ENCODE results near the gene ZNF674.
"Not testable (repeated sequence)": the region's sequence is repeated elsewhere in the genome, so short reads cannot be mapped to it uniquely, and the experiment has no call there.

The ZNF674 gene

GRCh38 chrX:46485897-46486296, 59.3 kb downstream of the ZNF674 start:
- 92% methylated on average over 8 of the region's 8 CpGs for WGBS
- no peak overlapping the region for H2BK12ac ChIP-seq (ENCODE audit: low read length in 2 of 2)

GRCh38 chrX:46478634-46479033, 66.6 kb downstream of the ZNF674 start:
- H3K27ac ChIP-seq (ENCODE audit: low read length, poor library complexity, severe bottlenecking); H3K4me2 ChIP-seq (ENCODE audit: low read length, poor library complexity, severe bottlenecking); H3K4me3 ChIP-seq (ENCODE audit: insufficient read depth in 1 of 2, low read depth in 1 of 2, low read length in 2 of 2); H3K18ac ChIP-seq (ENCODE audit: low read depth in 1 of 2, low read length in 2 of 2); H3K14ac ChIP-seq (ENCODE audit: low read length in 2 of 2); DNase-seq; H4K8ac ChIP-seq (ENCODE audit: low read length); H2BK15ac ChIP-seq (ENCODE audit: low read depth, poor library complexity, severe bottlenecking); H3K4me1 ChIP-seq (ENCODE audit: control insufficient read depth, insufficient read depth, low read depth, low read length); H2BK5ac ChIP-seq (ENCODE audit: low read depth, low read length, poor library complexity, severe bottlenecking); H3K36me3 ChIP-seq (ENCODE audit: control insufficient read depth in 1 of 2, insufficient read depth in 2 of 2, low read depth in 1 of 2, low read length in 2 of 2); H4K91ac ChIP-seq (ENCODE audit: low read length); H3K9ac ChIP-seq (ENCODE audit: low read length); H2BK12ac ChIP-seq (ENCODE audit: low read length in 2 of 2); H3K79me1 ChIP-seq (replicated peaks; ENCODE audit: low read length, poor library complexity, severe bottlenecking); H2AK5ac ChIP-seq (ENCODE audit: low read length, severe bottlenecking); H3K23ac ChIP-seq (ENCODE audit: low read length in 2 of 2); H2BK120ac ChIP-seq (ENCODE audit: low read depth, low read length); H2AFZ ChIP-seq (ENCODE audit: low read depth, low read length); H3K4ac ChIP-seq (ENCODE audit: low read depth in 1 of 2, low read length in 2 of 2); H3K27me3 ChIP-seq (ENCODE audit: control insufficient read depth in 1 of 2, insufficient read depth in 1 of 2, low read length in 2 of 2): not testable (repeated sequence)
- WGBS: 93% methylated on average over 2 of the region's 2 CpGs
- H3K9me3 ChIP-seq (ENCODE audit: control insufficient read depth, low read length): peaks cover 36% of the 10 kb centered on the region

More at GRCh38 chrX:46485897-46486296, 59.3 kb downstream of the ZNF674 start:
- no peak overlapping the region for H3K23ac ChIP-seq (ENCODE audit: low read length in 2 of 2)
- no peak overlapping the region for H3K14ac ChIP-seq (ENCODE audit: low read length in 2 of 2)
- H2AK5ac ChIP-seq (ENCODE audit: low read length, severe bottlenecking): no peak overlapping the region
- no peak overlapping the region for H2BK5ac ChIP-seq (ENCODE audit: low read depth, low read length, poor library complexity, severe bottlenecking)
- H2BK15ac ChIP-seq (ENCODE audit: low read depth, poor library complexity, severe bottlenecking): no peak overlapping the region
- H3K9ac ChIP-seq (ENCODE audit: low read length): no peak overlapping the region
- H3K4ac ChIP-seq (ENCODE audit: low read depth in 1 of 2, low read length in 2 of 2): no peak overlapping the region
- H2AFZ ChIP-seq (ENCODE audit: low read depth, low read length): no peak overlapping the region
- no peak overlapping the region for H4K91ac ChIP-seq (ENCODE audit: low read length)
- peaks cover 46% of the 10 kb centered on the region for H3K9me3 ChIP-seq (ENCODE audit: control insufficient read depth, low read length)
- H3K18ac ChIP-seq (ENCODE audit: low read depth in 1 of 2, low read length in 2 of 2): no peak overlapping the region
- no peaks in the 10 kb centered on the region for H3K79me1 ChIP-seq (replicated peaks; ENCODE audit: low read length, poor library complexity, severe bottlenecking)
- H3K36me3 ChIP-seq (ENCODE audit: control insufficient read depth in 1 of 2, insufficient read depth in 2 of 2, low read depth in 1 of 2, low read length in 2 of 2): peaks cover 0 to 9% of the 10 kb centered on the region in 2 experiments
- H3K27ac ChIP-seq (ENCODE audit: low read length, poor library complexity, severe bottlenecking): no peak overlapping the region
- H3K4me2 ChIP-seq (ENCODE audit: low read length, poor library complexity, severe bottlenecking): no peak overlapping the region
- no peak for DNase-seq
- no peaks in the 10 kb centered on the region for H3K27me3 ChIP-seq (ENCODE audit: control insufficient read depth in 1 of 2, insufficient read depth in 1 of 2, low read length in 2 of 2)
- H2BK120ac ChIP-seq (ENCODE audit: low read depth, low read length): no peak overlapping the region
- H3K4me1 ChIP-seq (ENCODE audit: control insufficient read depth, insufficient read depth, low read depth, low read length): no peaks in the 10 kb centered on the region
- no peak overlapping the region for H4K8ac ChIP-seq (ENCODE audit: low read length)
- H3K4me3 ChIP-seq (ENCODE audit: insufficient read depth in 1 of 2, low read depth in 1 of 2, low read length in 2 of 2): no peak overlapping the region

GRCh38 chrX:46477435-46477834, 67.8 kb downstream of the ZNF674 start:
- Histone ChIP-seq H3K36me3 (ENCODE audit: control insufficient read depth in 1 of 2, insufficient read depth in 2 of 2, low read depth in 1 of 2, low read length in 2 of 2) (peaks cover 6 to 17% of the 10 kb centered on the region in 2 experiments), H3K23ac (ENCODE audit: low read length in 2 of 2) (no peak overlapping the region), H3K18ac (ENCODE audit: low read depth in 1 of 2, low read length in 2 of 2) (no peak overlapping the region), H4K91ac (ENCODE audit: low read length) (no peak overlapping the region), H3K9me3 (ENCODE audit: control insufficient read depth, low read length) (peaks cover 45% of the 10 kb centered on the region), H3K9ac (ENCODE audit: low read length) (no peak overlapping the region), H3K14ac (ENCODE audit: low read length in 2 of 2) (no peak overlapping the region), H3K79me1 (replicated peaks; ENCODE audit: low read length, poor library complexity, severe bottlenecking) (no peaks in the 10 kb centered on the region), H2BK120ac (ENCODE audit: low read depth, low read length) (no peak overlapping the region), H2AFZ (ENCODE audit: low read depth, low read length) (no peak overlapping the region), H2BK5ac (ENCODE audit: low read depth, low read length, poor library complexity, severe bottlenecking) (no peak overlapping the region), H3K4me2 (ENCODE audit: low read length, poor library complexity, severe bottlenecking) (no peak overlapping the region), H4K8ac (ENCODE audit: low read length) (no peak overlapping the region), H3K4ac (ENCODE audit: low read depth in 1 of 2, low read length in 2 of 2) (no peak overlapping the region), H2BK15ac (ENCODE audit: low read depth, poor library complexity, severe bottlenecking) (no peak overlapping the region), H2BK12ac (ENCODE audit: low read length in 2 of 2) (no peak overlapping the region), H3K4me3 (ENCODE audit: insufficient read depth in 1 of 2, low read depth in 1 of 2, low read length in 2 of 2) (no peak overlapping the region), H3K27me3 (ENCODE audit: control insufficient read depth in 1 of 2, insufficient read depth in 1 of 2, low read length in 2 of 2) (no peaks in the 10 kb centered on the region), H3K27ac (ENCODE audit: low read length, poor library complexity, severe bottlenecking) (no peak overlapping the region), H2AK5ac (ENCODE audit: low read length, severe bottlenecking) (no peak overlapping the region), H3K4me1 (ENCODE audit: control insufficient read depth, insufficient read depth, low read depth, low read length) (no peaks in the 10 kb centered on the region)
- WGBS: 91% methylated on average over 2 of the region's 2 CpGs
- DNase-seq: no peak

- Histone ChIP-seq H3K4ac (ENCODE audit: low read depth in 1 of 2, low read length in 2 of 2) (no peak overlapping the region), H2AFZ (ENCODE audit: low read depth, low read length) (no peak overlapping the region), H2BK5ac (ENCODE audit: low read depth, low read length, poor library complexity, severe bottlenecking) (no peak overlapping the region), H3K9me3 (ENCODE audit: control insufficient read depth, low read length) (peaks cover 45% of the 10 kb centered on the region), H3K79me1 (replicated peaks; ENCODE audit: low read length, poor library complexity, severe bottlenecking) (peaks cover 3% of the 10 kb centered on the region), H2BK120ac (ENCODE audit: low read depth, low read length) (no peak overlapping the region), H3K18ac (ENCODE audit: low read depth in 1 of 2, low read length in 2 of 2) (no peak overlapping the region), H2BK15ac (ENCODE audit: low read depth, poor library complexity, severe bottlenecking) (no peak overlapping the region), H3K9ac (ENCODE audit: low read length) (no peak overlapping the region), H3K27me3 (ENCODE audit: control insufficient read depth in 1 of 2, insufficient read depth in 1 of 2, low read length in 2 of 2) (no peaks in the 10 kb centered on the region), H4K8ac (ENCODE audit: low read length) (no peak overlapping the region), H3K4me3 (ENCODE audit: insufficient read depth in 1 of 2, low read depth in 1 of 2, low read length in 2 of 2) (no peak overlapping the region), H3K4me2 (ENCODE audit: low read length, poor library complexity, severe bottlenecking) (no peak overlapping the region), H3K4me1 (ENCODE audit: control insufficient read depth, insufficient read depth, low read depth, low read length) (no peaks in the 10 kb centered on the region), H3K27ac (ENCODE audit: low read length, poor library complexity, severe bottlenecking) (no peak overlapping the region), H3K14ac (ENCODE audit: low read length in 2 of 2) (no peak overlapping the region), H3K23ac (ENCODE audit: low read length in 2 of 2) (no peak overlapping the region), H2AK5ac (ENCODE audit: low read length, severe bottlenecking) (no peak overlapping the region), H4K91ac (ENCODE audit: low read length) (no peak overlapping the region), H3K36me3 (ENCODE audit: control insufficient read depth in 1 of 2, insufficient read depth in 2 of 2, low read depth in 1 of 2, low read length in 2 of 2) (peaks cover 16 to 72% of the 10 kb centered on the region in 2 experiments), H2BK12ac (ENCODE audit: low read length in 2 of 2) (no peak overlapping the region)
- no CpG with 5 or more reads among the region's 1 CpG for WGBS
- no peak for DNase-seq
Measured at GRCh38 chrX:46465203-46465602, 80.0 kb downstream of the ZNF674 start.

Measured in mesenchymal stem cell (in vitro differentiated cells and primary cell).